Left lung (tissue), 10 donors: ENCODE data around the gene PRDX5. TPM values are rescaled to one million over a fixed set of nuclear protein-coding genes. Genes with fewer than 3 reads are reported as not detected.

Experiments used
- ATAC-seq: fragments of 200-7000 bp; cut with Tn5 transposase; one replicate; pipeline ENCODE4 v1.9.1; 2020; ENCODE audit warnings: moderate library complexity
- DNase-seq, 4 donors: peaks; one replicate each; pipeline ENCODE4 v3.0.0-alpha.2; 2013 to 2020
- H3K27ac ChIP-seq, 2 donors: fragments of 200-600 bp; sonication (generic) in 1 of 2; one replicate each; pipeline versions ENCODE4 v1.5.0 to v1.8.0; 2020 to 2021
- H3K27me3 ChIP-seq, 2 donors: fragments of 200-600 bp; sonication (generic) in 1 of 2; one replicate each; pipeline versions ENCODE4 v1.5.0 to v1.8.0; 2020 to 2021
- H3K36me3 ChIP-seq, 2 donors: fragments of 200-600 bp; sonication (generic) in 1 of 2; one replicate each; pipeline versions ENCODE4 v1.5.0 to v1.8.0; 2020 to 2021
- H3K4me1 ChIP-seq, 2 donors: fragments of 200-600 bp; one replicate each; pipeline ENCODE4 v1.8.0; 2021
- H3K4me3 ChIP-seq, 2 donors: fragments of 200-600 bp; sonication (generic) in 1 of 2; one replicate each; pipeline versions ENCODE4 v1.5.0 to v1.8.0; 2020 to 2021; ENCODE audit warnings: mild to moderate bottlenecking in 1 of 2
- H3K9me3 ChIP-seq, 2 donors: fragments of 200-600 bp; sonication (generic) in 1 of 2; one replicate each; pipeline versions ENCODE4 v1.5.0 to v1.8.0; 2020 to 2021
- CTCF ChIP-seq, 2 donors: fragments of 200-600 bp; sonication (generic) in 1 of 2; IDR thresholded peaks; one replicate each; pipeline versions ENCODE4 v1.5.0 to v1.8.0; 2021; ENCODE audit warnings: antibody characterized with exemption in 2 of 2
- intact Hi-C, 2 donors: fragments of 100-400 bp; cut with DNase I; formaldehyde crosslinking; loops; one replicate each; pipeline versions ENCODE4 v1.11.2 to v1.14.2; 2022
- polyA plus RNA-seq, 6 donors: library from polyadenylated mRNA; unstranded; fragments of 120-200 nt; gene quantifications; one replicate each; pipeline ENCODE4 v1.2.1, GENCODE V29; 2013; ENCODE audit not compliant: insufficient read length in 6 of 6
- total RNA-seq, 2 donors: library from RNA; stranded (reverse); fragmentation: NEBNext Ultra II Directional; extraction: Animal tissue kit (Norgen Biotek cat#: 25700); gene quantifications; one replicate each; pipeline ENCODE4 v1.2.1, GENCODE V29; 2021
- donor health status: DM: no; HTN: yes; CAD: no.
- donor health status: DM: no; HTN: no; CAD: no.

PRDX5 gene
- total and polyA plus RNA-seq, 8 donors = 150 to 209 (median 177) TPM

- intact Hi-C loops = no loop called here
These were observed 18.7 kb upstream of the PRDX5 start for GRCh38 chr11:64298966-64299846.

GRCh38 chr11:64299847-64300648 lies 17.9 kb upstream of the PRDX5 start, which contains the start of gene CATSPERZ:
CATSPERZ (plus strand) TSS chr11:64300358; CDS start chr11:64300411, 53 bp downstream.
- no peak within 1 kb of the TSS for H3K27ac ChIP-seq
- intact Hi-C loops = loop anchor here in 1 of 2 donors (5.0 kb wide), 1 partner anchor 98 kb away; no protein-coding TSS in a partner anchor
- peaks cover 42 to 60% of the 10 kb centered on the region in 2 donors for H3K27me3 ChIP-seq
- ATAC-seq (no peak), DNase-seq (no peak)
- H3K9me3 ChIP-seq = no peaks in the 10 kb centered on the region
- no peak for TF ChIP-seq CTCF (IDR thresholded peaks at IDR 0.05)
- no peaks in the 10 kb centered on the region for H3K36me3 ChIP-seq
- peak within 1 kb of the TSS; percentile 10 to 39 for H3K4me3 ChIP-seq
- peaks cover 16 to 37% of the 10 kb centered on the region in 2 donors for H3K4me1 ChIP-seq

More at GRCh38 chr11:64298966-64299846, 18.7 kb upstream of the PRDX5 start:
- Histone ChIP-seq H3K27ac (no peak overlapping the region), H3K9me3 (no peaks in the 10 kb centered on the region), H3K36me3 (no peaks in the 10 kb centered on the region), H3K27me3 (peaks cover 42 to 68% of the 10 kb centered on the region in 2 donors), H3K4me3 (peak overlapping the region; percentile 10 to 39), H3K4me1 (peaks cover 19 to 32% of the 10 kb centered on the region in 2 donors)
- peak in 2 of 4 donors; percentile 72 to 90 for DNase-seq
- peak; percentile 45 for ATAC-seq
- TF ChIP-seq CTCF (IDR thresholded peaks at IDR 0.05) = no peak

- peak in 1 of 4 donors; percentile 26 for DNase-seq
- peaks cover 24 to 53% of the 10 kb centered on the region in 2 donors for H3K4me1 ChIP-seq
- H3K4me3 ChIP-seq = no peak overlapping the region
- ATAC-seq = no peak
- no peaks in the 10 kb centered on the region for H3K9me3 ChIP-seq
- intact Hi-C loops = loop anchor here in 1 of 2 donors (5.0 kb wide), 1 partner anchor 101 kb away; no protein-coding TSS in a partner anchor
- H3K27ac ChIP-seq = peak overlapping the region in 1 of 2 donors; percentile 95
- H3K27me3 ChIP-seq = peaks cover 19 to 27% of the 10 kb centered on the region in 2 donors
- no peak for TF ChIP-seq CTCF (IDR thresholded peaks at IDR 0.05)
- peaks cover 0 to 8% of the 10 kb centered on the region in 2 donors for H3K36me3 ChIP-seq
These were observed 14.6 kb upstream of the PRDX5 start for GRCh38 chr11:64303109-64304031.

- intact Hi-C loops = loop anchor here in 1 of 2 donors (5.0 kb wide), 1 partner anchor 102 kb away; no protein-coding TSS in a partner anchor
- peaks cover 24 to 53% of the 10 kb centered on the region in 2 donors for H3K4me1 ChIP-seq
- no peak for TF ChIP-seq CTCF (IDR thresholded peaks at IDR 0.05)
- DNase-seq = peak in 1 of 4 donors; percentile 45
- no peak for ATAC-seq
- H3K4me3 ChIP-seq = peak overlapping the region; percentile 29 to 85
- H3K27me3 ChIP-seq = peaks cover 13 to 21% of the 10 kb centered on the region in 2 donors
- H3K9me3 ChIP-seq = no peaks in the 10 kb centered on the region
- peak overlapping the region; percentile 94 to 95 for H3K27ac ChIP-seq
- peaks cover 0 to 14% of the 10 kb centered on the region in 2 donors for H3K36me3 ChIP-seq
These were observed 13.9 kb upstream of the PRDX5 start for GRCh38 chr11:64304032-64304315.
